ENCODE data around the gene HAUS2. TPM values are rescaled to one million over a fixed set of nuclear protein-coding genes. Genes with fewer than 3 reads are reported as not detected.
"Not testable (repeated sequence)": the region's sequence is repeated elsewhere in the genome, so short reads cannot be mapped to it uniquely, and the experiment has no call there.

Gene HAUS2
- total and polyA plus RNA-seq, 10 donors: 6.7 to 33.7 (median 16.8) TPM

GRCh38 chr15:42549032-42549491, 424 bp downstream of the HAUS2 start:
- Histone ChIP-seq H3K4me1 (peaks cover 10 to 90% (median 55%) of the 10 kb centered on the region in 6 donors), H3K4me3 (peak overlapping the region; percentile 75 to 99 (median 86)), H3K27me3 (replicated peaks in 1 of 7) (no peaks in the 10 kb centered on the region), H3K27ac (peak overlapping the region; percentile 90 to 99 (median 94)), H3K9me3 (no peaks in the 10 kb centered on the region), H3K36me3 (peaks cover 0 to 36% (median 7%) of the 10 kb centered on the region in 6 donors)
- TF ChIP-seq POLR2A (IDR thresholded peaks at IDR 0.05) (no peak), CTCF (IDR thresholded peaks at IDR 0.05 in 8 of 11, conservative IDR thresholded peaks at IDR 0.05 in 3 of 11) (no peak), POLR2AphosphoS5 (IDR thresholded peaks at IDR 0.05) (no peak)
- 0 to 1% (median 0%) methylated on average over 15 of the region's 15 CpGs for WGBS, 5 donors
- intact Hi-C loops (cut with DNase I; ENCODE audit: low total_unique reads): loop anchor here (5.0 kb wide), 1 partner anchor 98 kb away; no protein-coding TSS in a partner anchor
- DNase-seq: no peak

- TF ChIP-seq POLR2A (IDR thresholded peaks at IDR 0.05): no peak
- TF ChIP-seq POLR2AphosphoS5 (IDR thresholded peaks at IDR 0.05): no peak
- no peak for TF ChIP-seq CTCF (IDR thresholded peaks at IDR 0.05 in 8 of 11, conservative IDR thresholded peaks at IDR 0.05 in 3 of 11)
- no peak for DNase-seq
- intact Hi-C loops (cut with DNase I; ENCODE audit: low total_unique reads): loop anchor here (5.0 kb wide), 1 partner anchor 97 kb away; no protein-coding TSS in a partner anchor
- Histone ChIP-seq H3K27me3 (replicated peaks in 1 of 7) (no peaks in the 10 kb centered on the region), H3K4me3 (peak overlapping the region; percentile 75 to 99 (median 86)), H3K4me1 (peaks cover 10 to 88% (median 54%) of the 10 kb centered on the region in 6 donors), H3K36me3 (peaks cover 0 to 28% (median under 1%) of the 10 kb centered on the region in 6 donors), H3K27ac (peak overlapping the region in 5 of 8 donors; percentile 90 to 99 (median 94)), H3K9me3 (no peaks in the 10 kb centered on the region)
- WGBS, 5 donors: 48 to 65% (median 55%) methylated on average over 12 of the region's 12 CpGs
Measured at GRCh38 chr15:42549741-42550392, 1.2 kb downstream of the HAUS2 start.

GRCh38 chr15:42553554-42553953, 4.9 kb downstream of the HAUS2 start:
- DNase-seq: no peak
- Histone ChIP-seq H3K27ac (peak overlapping the region in 1 of 8 donors; percentile 15), H3K4me1 (peaks cover 4 to 55% (median 26%) of the 10 kb centered on the region in 6 donors), H3K36me3 (peaks cover 0 to 16% (median 7%) of the 10 kb centered on the region in 6 donors), H3K4me3 (no peak overlapping the region), H3K9me3 (no peaks in the 10 kb centered on the region), H3K27me3 (replicated peaks in 1 of 7) (no peaks in the 10 kb centered on the region)
- TF ChIP-seq CTCF (IDR thresholded peaks at IDR 0.05 in 8 of 11, conservative IDR thresholded peaks at IDR 0.05 in 3 of 11) (no peak), POLR2AphosphoS5 (IDR thresholded peaks at IDR 0.05) (no peak), POLR2A (IDR thresholded peaks at IDR 0.05) (no peak)
- intact Hi-C loops (cut with DNase I; ENCODE audit: low total_unique reads): no loop called here
- WGBS, 5 donors: 90 to 96% (median 92%) methylated on average over 1 of the region's 1 CpG

- H3K9me3 ChIP-seq; H3K27ac ChIP-seq; intact Hi-C loops (cut with DNase I; ENCODE audit: low total_unique reads); H3K4me3 ChIP-seq; H3K27me3 ChIP-seq (replicated peaks in 1 of 7); DNase-seq: not testable (repeated sequence)
- WGBS, 5 donors: 93 to 99% (median 96%) methylated on average over 10 to 12 of the region's 12 CpGs
- Histone ChIP-seq H3K36me3 (peaks cover 2 to 47% (median 33%) of the 10 kb centered on the region in 6 donors), H3K4me1 (peaks cover 0 to 29% (median 8%) of the 10 kb centered on the region in 6 donors)
Measured at GRCh38 chr15:42556550-42557207, 8.0 kb downstream of the HAUS2 start.
